Measurements from ENCODE around the gene ANO4. TPM values are rescaled to one million over a fixed set of nuclear protein-coding genes. Genes with fewer than 3 reads are reported as not detected.

Gene ANO4
- total RNA-seq, 3 donors from 2014 or later (not counting 1 experiment from before 2014, with no cell fraction given) = not detected

DNA sequence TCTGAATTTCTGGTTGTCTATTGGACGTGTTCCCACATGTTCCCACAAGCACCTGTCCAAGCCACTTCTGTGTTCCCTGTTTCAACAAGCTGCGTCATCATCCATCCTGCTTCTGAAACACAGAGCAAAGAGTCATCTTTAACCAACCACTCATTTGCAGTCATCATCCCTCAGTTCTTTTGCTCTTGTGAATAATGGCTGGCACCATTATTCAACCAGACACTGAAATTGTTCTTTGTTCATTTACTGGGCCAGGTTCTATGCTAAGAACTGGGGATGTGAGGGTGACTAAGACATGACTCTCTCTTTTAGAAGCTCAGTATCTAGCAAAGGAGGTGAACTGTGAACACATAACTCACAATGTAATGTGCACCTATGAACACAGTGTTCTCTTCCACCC is 40.7 kb upstream of the ANO4 start:
- H3K4me1 ChIP-seq (ENCODE audit: control insufficient read depth, insufficient read depth, low read length) = no peaks in the 10 kb centered on the region
- H3K27me3 Mint-ChIP-seq (ENCODE audit: low read depth in 2 of 2) = no peaks in the 10 kb centered on the region
- TF ChIP-seq, protein P1, sequence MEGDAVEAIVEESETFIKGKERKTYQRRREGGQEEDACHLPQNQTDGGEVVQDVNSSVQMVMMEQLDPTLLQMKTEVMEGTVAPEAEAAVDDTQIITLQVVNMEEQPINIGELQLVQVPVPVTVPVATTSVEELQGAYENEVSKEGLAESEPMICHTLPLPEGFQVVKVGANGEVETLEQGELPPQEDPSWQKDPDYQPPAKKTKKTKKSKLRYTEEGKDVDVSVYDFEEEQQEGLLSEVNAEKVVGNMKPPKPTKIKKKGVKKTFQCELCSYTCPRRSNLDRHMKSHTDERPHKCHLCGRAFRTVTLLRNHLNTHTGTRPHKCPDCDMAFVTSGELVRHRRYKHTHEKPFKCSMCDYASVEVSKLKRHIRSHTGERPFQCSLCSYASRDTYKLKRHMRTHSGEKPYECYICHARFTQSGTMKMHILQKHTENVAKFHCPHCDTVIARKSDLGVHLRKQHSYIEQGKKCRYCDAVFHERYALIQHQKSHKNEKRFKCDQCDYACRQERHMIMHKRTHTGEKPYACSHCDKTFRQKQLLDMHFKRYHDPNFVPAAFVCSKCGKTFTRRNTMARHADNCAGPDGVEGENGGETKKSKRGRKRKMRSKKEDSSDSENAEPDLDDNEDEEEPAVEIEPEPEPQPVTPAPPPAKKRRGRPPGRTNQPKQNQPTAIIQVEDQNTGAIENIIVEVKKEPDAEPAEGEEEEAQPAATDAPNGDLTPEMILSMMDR (IDR thresholded peaks at IDR 0.05) = no peak
- peaks cover 0 to 3% of the 10 kb centered on the region in 2 donors for H3K9me3 Mint-ChIP-seq
- no peaks in the 10 kb centered on the region for H3K4me1 Mint-ChIP-seq
- no peak overlapping the region for H3K27ac ChIP-seq (ENCODE audit: low read length)
- WGBS (ENCODE audit: insufficient coverage) = 79% methylated on average over 2 of the region's 2 CpGs
- ATAC-seq (no peak), DNase-seq (no peak)
- H3K36me3 ChIP-seq (ENCODE audit: control insufficient read depth, insufficient read depth, low read length) = no peaks in the 10 kb centered on the region
- H3K36me3 Mint-ChIP-seq = no peaks in the 10 kb centered on the region
- H3K27me3 ChIP-seq (ENCODE audit: control insufficient read depth, insufficient read depth, low read length) = no peaks in the 10 kb centered on the region
- H3K4me3 ChIP-seq (ENCODE audit: low read length) = no peak overlapping the region
- no peak overlapping the region for H3K4me3 Mint-ChIP-seq
- no peaks in the 10 kb centered on the region for H3K9me3 ChIP-seq (ENCODE audit: control insufficient read depth, insufficient read depth, low read length)
- intact Hi-C loops (cut with micrococcal nuclease) = no loop called here
- no peak overlapping the region for H3K27ac Mint-ChIP-seq

DNA sequence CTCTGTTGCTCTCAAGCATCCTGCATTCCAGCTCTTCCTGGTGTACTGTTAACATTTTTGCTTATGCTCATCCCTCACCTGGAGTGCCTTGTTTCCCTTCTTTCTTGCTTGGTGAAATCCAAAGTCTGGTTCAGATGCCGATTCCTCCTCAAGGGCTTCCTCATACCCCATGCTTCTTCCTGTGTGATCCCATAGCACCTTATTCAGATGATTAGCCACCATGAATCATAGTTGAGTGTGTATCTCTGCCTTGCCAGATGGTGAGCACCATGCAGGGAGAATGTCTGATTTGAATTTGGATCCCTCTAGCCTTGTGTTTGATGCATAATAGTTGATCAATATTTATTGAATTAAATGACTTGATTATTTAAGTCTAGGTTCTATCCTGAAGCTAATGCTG is 39.4 kb upstream of the ANO4 start:
- Histone ChIP-seq H3K4me1 (ENCODE audit: control insufficient read depth, insufficient read depth, low read length) (no peaks in the 10 kb centered on the region), H3K27ac (ENCODE audit: low read length) (no peak overlapping the region), H3K36me3 (ENCODE audit: control insufficient read depth, insufficient read depth, low read length) (no peaks in the 10 kb centered on the region), H3K9me3 (ENCODE audit: control insufficient read depth, insufficient read depth, low read length) (no peaks in the 10 kb centered on the region), H3K27me3 (ENCODE audit: control insufficient read depth, insufficient read depth, low read length) (no peaks in the 10 kb centered on the region), H3K4me3 (ENCODE audit: low read length) (no peak overlapping the region)
- Mint-ChIP-seq H3K9me3 (peaks cover 0 to 3% of the 10 kb centered on the region in 2 donors), H3K4me1 (no peaks in the 10 kb centered on the region), H3K27ac (no peak overlapping the region), H3K27me3 (ENCODE audit: low read depth in 2 of 2) (no peaks in the 10 kb centered on the region), H3K36me3 (no peaks in the 10 kb centered on the region), H3K4me3 (no peak overlapping the region)
- WGBS (ENCODE audit: insufficient coverage) = 88% methylated on average over 1 of the region's 1 CpG
- intact Hi-C loops (cut with micrococcal nuclease) = no loop called here
- TF ChIP-seq, protein P1 (IDR thresholded peaks at IDR 0.05) = no peak
- ATAC-seq (no peak), DNase-seq (no peak)

GRCh38 chr12:100758083-100758482 is 36.5 kb upstream of the ANO4 start:
- Histone ChIP-seq H3K9me3 (ENCODE audit: control insufficient read depth, insufficient read depth, low read length) (no peaks in the 10 kb centered on the region), H3K27me3 (ENCODE audit: control insufficient read depth, insufficient read depth, low read length) (no peaks in the 10 kb centered on the region), H3K36me3 (ENCODE audit: control insufficient read depth, insufficient read depth, low read length) (no peaks in the 10 kb centered on the region), H3K4me3 (ENCODE audit: low read length) (no peak overlapping the region), H3K4me1 (ENCODE audit: control insufficient read depth, insufficient read depth, low read length) (no peaks in the 10 kb centered on the region), H3K27ac (ENCODE audit: low read length) (no peak overlapping the region)
- no peak for DNase-seq
- 100% methylated on average over 2 of the region's 2 CpGs for whole genome bisulfite sequencing (ENCODE audit: insufficient coverage)
- Mint-ChIP-seq H3K27me3 (ENCODE audit: low read depth in 2 of 2) (no peaks in the 10 kb centered on the region), H3K9me3 (peaks cover 0 to 3% of the 10 kb centered on the region in 2 donors), H3K4me1 (no peaks in the 10 kb centered on the region), H3K27ac (no peak overlapping the region), H3K4me3 (no peak overlapping the region), H3K36me3 (no peaks in the 10 kb centered on the region)
- no peak for ATAC-seq
- TF ChIP-seq, protein P1 (IDR thresholded peaks at IDR 0.05) = no peak
- intact Hi-C loops (cut with micrococcal nuclease) = no loop called here

DNA sequence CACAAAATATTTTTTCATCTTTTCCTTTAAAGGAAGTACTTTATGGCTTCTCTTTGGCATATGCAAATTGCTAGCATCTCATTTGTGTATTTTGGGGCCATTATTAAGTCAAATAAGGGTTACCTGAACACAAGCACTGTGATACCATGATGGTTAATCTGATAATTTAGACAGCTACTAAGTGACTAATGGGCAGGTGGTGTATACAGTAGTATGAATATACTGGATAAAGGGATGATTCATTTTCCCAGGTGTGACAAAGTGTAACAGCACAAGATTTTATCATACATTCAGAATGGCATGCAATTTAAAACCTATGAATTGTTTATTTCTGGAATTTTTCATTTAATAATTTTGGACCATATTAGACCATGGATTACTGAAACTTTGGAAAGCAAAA is 27.2 kb upstream of the ANO4 start:
- ATAC-seq = no peak
- Mint-ChIP-seq H3K27me3 (ENCODE audit: low read depth in 2 of 2) (no peaks in the 10 kb centered on the region), H3K4me1 (no peaks in the 10 kb centered on the region), H3K36me3 (no peaks in the 10 kb centered on the region), H3K27ac (no peak overlapping the region), H3K9me3 (peaks cover 0 to 5% of the 10 kb centered on the region in 2 donors), H3K4me3 (no peak overlapping the region)
- Histone ChIP-seq H3K4me1 (ENCODE audit: control insufficient read depth, insufficient read depth, low read length) (no peaks in the 10 kb centered on the region), H3K27ac (ENCODE audit: low read length) (no peak overlapping the region), H3K9me3 (ENCODE audit: control insufficient read depth, insufficient read depth, low read length) (no peaks in the 10 kb centered on the region), H3K27me3 (ENCODE audit: control insufficient read depth, insufficient read depth, low read length) (no peaks in the 10 kb centered on the region), H3K36me3 (ENCODE audit: control insufficient read depth, insufficient read depth, low read length) (no peaks in the 10 kb centered on the region), H3K4me3 (ENCODE audit: low read length) (no peak overlapping the region)
- no peak for DNase-seq
- intact Hi-C loops (cut with micrococcal nuclease) = no loop called here
- TF ChIP-seq, protein P1 (IDR thresholded peaks at IDR 0.05) = no peak

Data from natural killer cell (primary cell).